MM.1S (cell line): ENCODE measurements around the gene SLC39A8.
"Not testable (repeated sequence)": the region's sequence is repeated elsewhere in the genome, so short reads cannot be mapped to it uniquely, and the experiment has no call there.

Experiments used
- DNase-seq: peaks from one replicate; pipeline ENCODE4 v3.0.0-alpha.2; 2015
- H2AFZ ChIP-seq: fragments of 300-600 bp; sonication (generic); 2 replicates; pipeline ENCODE4 v1.6.0; 2016; ENCODE audit warnings: antibody characterized with exemption, low read length
- H3F3A ChIP-seq: fragments of 300-600 bp; sonication (generic); 2 replicates; pipeline ENCODE4 v1.6.1; 2016; ENCODE audit warnings: mild to moderate bottlenecking, antibody characterized with exemption, low read length, moderate library complexity, mixed read lengths; ENCODE audit not compliant: insufficient read depth
- H3K27ac ChIP-seq: fragments of 300-600 bp; sonication (generic); 2 replicates; pipeline ENCODE4 v1.5.1; 2016; ENCODE audit warnings: mild to moderate bottlenecking, low read length
- H3K27me3 ChIP-seq: fragments of 300-600 bp; sonication (generic); replicated peaks from 2 replicates; pipeline ENCODE4 v1.6.0; 2016; ENCODE audit warnings: low read length; ENCODE audit not compliant: insufficient read depth
- H3K36me3 ChIP-seq: fragments of 300-600 bp; sonication (generic); replicated peaks from 2 replicates; pipeline ENCODE4 v1.6.1; 2016; ENCODE audit warnings: mild to moderate bottlenecking, low read length, mixed read lengths; ENCODE audit not compliant: insufficient read depth
- H3K4me1 ChIP-seq: fragments of 300-600 bp; sonication (generic); 2 replicates; pipeline ENCODE4 v1.6.1; 2016; ENCODE audit warnings: low read length, mixed read lengths
- H3K4me2 ChIP-seq: fragments of 300-600 bp; sonication (generic); 2 replicates; pipeline ENCODE4 v1.6.0; 2016; ENCODE audit warnings: low read depth, low read length
- H3K4me3 ChIP-seq: fragments of 300-600 bp; sonication (generic); 2 replicates; pipeline ENCODE4 v1.5.1; 2016; ENCODE audit warnings: low read length, mixed read lengths
- H3K79me2 ChIP-seq: fragments of 300-600 bp; sonication (generic); 2 replicates; pipeline ENCODE4 v1.6.1; 2016; ENCODE audit warnings: mixed run types, low read length, mixed read lengths
- H3K9ac ChIP-seq: fragments of 300-600 bp; sonication (generic); 2 replicates; pipeline ENCODE4 v1.6.1; 2016; ENCODE audit warnings: low read length, mixed read lengths
- H3K9me2 ChIP-seq: fragments of 300-600 bp; sonication (generic); replicated peaks from 2 replicates; pipeline ENCODE4 v1.6.1; 2016; ENCODE audit warnings: mild to moderate bottlenecking, low read length, mixed read lengths; ENCODE audit not compliant: insufficient read depth
- H3K9me3 ChIP-seq: fragments of 300-600 bp; sonication (generic); replicated peaks from 2 replicates; pipeline ENCODE4 v1.6.1; 2016; ENCODE audit warnings: mild to moderate bottlenecking, low read length, mixed read lengths; ENCODE audit not compliant: insufficient read depth
- H4K20me1 ChIP-seq: fragments of 300-600 bp; sonication (generic); 2 replicates; pipeline ENCODE4 v1.6.1; 2016; ENCODE audit warnings: mild to moderate bottlenecking, low read length, moderate library complexity, mixed read lengths; ENCODE audit not compliant: insufficient read depth
- CTCF ChIP-seq: fragments of 300-600 bp; sonication (generic); IDR thresholded peaks from 2 replicates; pipeline ENCODE4 v1.5.1; 2016; ENCODE audit warnings: antibody characterized with exemption, low read length, mixed read lengths
- EZH2 ChIP-seq: fragments of 300-600 bp; sonication (generic); optimal IDR thresholded peaks from 2 replicates; pipeline ENCODE3; 2017; ENCODE audit warnings: low read depth, mild to moderate bottlenecking, antibody characterized with exemption, low read length, mixed read lengths
- EZH2phosphoT487 ChIP-seq: fragments of 300-600 bp; sonication (generic); IDR thresholded peaks from 2 replicates; pipeline ENCODE4 v1.6.1; 2018; ENCODE audit warnings: antibody characterized with exemption, low read length

Gene SLC39A8

DNA sequence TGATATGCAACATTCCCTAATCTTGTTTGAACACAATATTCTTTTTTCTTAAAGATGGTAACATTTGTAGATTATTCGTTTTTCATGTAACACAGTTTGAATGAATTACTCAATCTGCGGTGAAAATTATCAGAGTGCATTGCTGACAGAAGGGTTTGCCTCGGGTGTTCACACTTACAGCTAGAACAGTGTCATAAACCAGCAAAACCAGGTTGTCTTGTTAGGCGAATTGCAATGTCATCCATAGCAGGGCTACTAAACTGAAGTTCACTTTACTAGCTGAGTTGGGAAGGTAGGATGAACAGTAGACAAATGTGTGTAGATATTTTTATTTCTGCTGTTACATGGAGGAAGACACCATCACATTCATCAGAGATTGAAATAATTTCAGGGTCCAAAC, 98.9 kb downstream of the SLC39A8 start:
- Histone ChIP-seq H2AFZ (no peak overlapping the region), H3K36me3 (no peaks in the 10 kb centered on the region), H3K4me1 (no peaks in the 10 kb centered on the region), H3K4me2 (no peak overlapping the region), H3F3A (no peaks in the 10 kb centered on the region), H3K9me2 (no peaks in the 10 kb centered on the region), H3K27me3 (no peaks in the 10 kb centered on the region), H4K20me1 (no peaks in the 10 kb centered on the region), H3K4me3 (no peak overlapping the region), H3K79me2 (no peaks in the 10 kb centered on the region), H3K27ac (no peak overlapping the region), H3K9me3 (no peaks in the 10 kb centered on the region), H3K9ac (no peak overlapping the region)
- TF ChIP-seq CTCF (no peak), EZH2phosphoT487 (no peak), EZH2 (no peak)
- no peak for DNase-seq

DNA sequence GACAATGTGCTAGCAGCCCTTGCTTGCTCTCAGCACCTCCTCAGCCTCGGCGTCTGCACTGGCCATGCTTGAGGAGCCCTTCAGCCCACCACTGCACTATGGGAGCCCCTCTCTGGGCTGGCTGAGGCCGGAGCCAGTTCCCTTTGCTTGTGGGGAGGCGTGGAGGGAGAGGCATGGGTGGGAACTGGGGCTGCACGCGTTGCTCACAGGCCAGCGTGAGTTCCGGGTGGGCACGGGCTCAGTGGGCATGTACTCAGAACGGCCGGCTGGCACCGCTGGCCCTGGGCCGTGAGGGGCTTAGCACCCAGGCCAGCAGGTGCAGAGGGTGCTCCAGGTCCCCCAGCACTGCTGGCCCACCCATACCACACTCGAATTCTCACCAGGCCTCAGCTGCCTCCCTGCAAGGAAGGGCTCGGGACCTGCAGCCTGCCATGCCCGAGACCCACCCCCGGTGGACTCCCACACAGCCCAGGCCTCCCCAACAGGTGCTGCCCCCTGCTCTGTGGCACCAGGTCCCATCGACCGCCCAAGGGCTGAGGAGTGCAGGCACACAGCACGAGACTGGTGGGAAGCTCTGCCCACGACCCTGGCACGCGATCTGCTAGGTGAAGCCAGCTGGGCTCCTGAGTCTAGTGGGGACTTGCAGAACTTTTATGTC, 100.3 kb downstream of the SLC39A8 start:
- Histone ChIP-seq H3K79me2 (no peaks in the 10 kb centered on the region), H3K4me3 (no peak overlapping the region), H3K9ac (no peak overlapping the region), H4K20me1 (no peaks in the 10 kb centered on the region), H3K27ac (no peak overlapping the region), H3K4me1 (no peaks in the 10 kb centered on the region), H3F3A (no peaks in the 10 kb centered on the region), H3K36me3 (no peaks in the 10 kb centered on the region), H3K9me2 (no peaks in the 10 kb centered on the region), H3K27me3 (no peaks in the 10 kb centered on the region), H2AFZ (no peak overlapping the region), H3K9me3 (no peaks in the 10 kb centered on the region), H3K4me2 (no peak overlapping the region)
- DNase-seq = no peak
- TF ChIP-seq EZH2phosphoT487 (no peak), EZH2 (no peak), CTCF (no peak)

DNA sequence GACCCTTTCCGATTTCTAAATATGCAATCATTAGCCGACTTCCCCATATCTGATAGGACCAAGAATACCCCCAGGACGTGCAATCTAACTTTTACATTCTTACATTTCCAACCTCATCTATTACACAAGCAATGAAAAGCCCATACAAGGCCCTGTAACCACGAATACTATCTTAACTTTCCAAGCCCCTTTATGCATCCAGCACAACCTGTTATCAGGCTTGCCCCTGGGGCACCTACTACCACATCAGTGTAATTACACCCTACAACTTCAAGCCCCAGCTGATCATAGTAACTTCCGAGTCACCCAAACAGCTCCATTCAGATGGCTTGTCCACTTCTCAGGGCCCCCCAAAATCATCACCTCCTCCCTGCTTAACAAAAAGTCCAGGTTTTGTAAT, 102.0 kb downstream of the SLC39A8 start:
- H3F3A ChIP-seq, H4K20me1 ChIP-seq, H3K79me2 ChIP-seq, DNase-seq, H3K4me2 ChIP-seq, H3K36me3 ChIP-seq, H3K27ac ChIP-seq, H3K27me3 ChIP-seq, H3K9ac ChIP-seq, H2AFZ ChIP-seq, H3K4me1 ChIP-seq, H3K4me3 ChIP-seq, H3K9me3 ChIP-seq, H3K9me2 ChIP-seq: not testable (repeated sequence)

DNA sequence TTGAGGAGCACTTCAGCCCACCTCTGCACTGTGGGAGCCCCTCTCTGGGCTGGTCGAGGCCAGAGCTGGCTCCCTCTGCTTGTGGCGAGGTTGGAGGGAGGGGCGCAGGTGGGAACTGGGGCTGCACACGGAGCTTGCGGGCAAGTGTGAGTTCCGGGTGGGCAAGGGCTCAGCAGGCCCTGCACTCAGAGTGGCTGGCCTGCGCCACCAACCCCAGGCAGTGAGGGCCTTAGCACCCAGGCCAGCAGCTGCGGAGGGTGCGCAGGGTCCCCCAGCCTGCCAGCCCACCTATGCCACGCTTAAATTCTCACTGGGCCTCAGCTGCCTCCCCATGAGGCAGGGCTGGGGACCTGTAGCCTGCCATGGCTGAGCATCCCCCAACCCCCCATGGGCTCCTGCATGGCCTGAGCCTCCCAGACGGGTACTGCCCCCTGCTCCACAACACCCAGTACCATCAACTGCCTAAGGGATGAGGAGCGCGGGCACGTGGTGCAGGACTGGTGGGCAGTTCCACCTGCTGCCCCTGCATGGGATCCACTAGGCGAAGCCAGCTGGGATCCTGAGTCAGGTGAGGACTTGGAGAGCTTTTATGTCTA, 110.9 kb downstream of the SLC39A8 start:
- Histone ChIP-seq H3K36me3 (no peaks in the 10 kb centered on the region), H3K4me3 (no peak overlapping the region), H3K79me2 (no peaks in the 10 kb centered on the region), H3K4me2 (no peak overlapping the region), H3K9me2 (no peaks in the 10 kb centered on the region), H3K9ac (no peak overlapping the region), H3K4me1 (no peaks in the 10 kb centered on the region), H2AFZ (no peak overlapping the region), H4K20me1 (no peaks in the 10 kb centered on the region), H3K27ac (no peak overlapping the region), H3F3A (no peaks in the 10 kb centered on the region), H3K9me3 (no peaks in the 10 kb centered on the region), H3K27me3 (no peaks in the 10 kb centered on the region)
- DNase-seq = no peak
- TF ChIP-seq CTCF (no peak), EZH2phosphoT487 (no peak), EZH2 (no peak)
